ENCODE data around the gene RANBP9.

The RANBP9 gene

GRCh38 chr6:13574571-13575376 lies 136.9 kb downstream of the RANBP9 start, which contains the start of gene SIRT5:
Gene SIRT5, plus strand, starts transcription at chr6:13574601. Its CDS starts 9,510 bp downstream, at chr6:13584111.
- H4K20me1 ChIP-seq, result no peaks in the 10 kb centered on the region
- peak within 1 kb of the TSS; percentile 94 for H3K4me2 ChIP-seq
- H3K9ac ChIP-seq, result peak within 1 kb of the TSS; percentile 93
- no peaks in the 10 kb centered on the region for H3K27me3 ChIP-seq
- no peak for TF ChIP-seq Cebpa-rat (IDR thresholded peaks at IDR 0.05)
- H3K4me3 ChIP-seq, result peak within 1 kb of the TSS; percentile 93
- H3K4me1 ChIP-seq, result peaks cover 17% of the 10 kb centered on the region
- H3K9me3 ChIP-seq, result no peaks in the 10 kb centered on the region
- peak within 1 kb of the TSS; percentile 97 for H3K27ac ChIP-seq
- peaks cover under 1% of the 10 kb centered on the region; the same call in 1 of the 2 replicates for H3K36me3 ChIP-seq

GRCh38 chr6:13574149-13574570 lies 137.5 kb downstream of the RANBP9 start:
- H3K27ac ChIP-seq, result peak overlapping the region; percentile 97
- H3K4me3 ChIP-seq, result peak overlapping the region; percentile 93
- no peaks in the 10 kb centered on the region for H4K20me1 ChIP-seq

GRCh38 chr6:13573669-13574110 lies 137.9 kb downstream of the RANBP9 start:
- Histone ChIP-seq H3K4me1 (peaks cover 17% of the 10 kb centered on the region), H3K9ac (peak overlapping the region; percentile 93), H3K9me3 (no peaks in the 10 kb centered on the region), H3K4me3 (peak overlapping the region; percentile 93), H3K36me3 (no peaks in the 10 kb centered on the region), H3K4me2 (peak overlapping the region; percentile 94), H3K27ac (peak overlapping the region; percentile 97), H3K27me3 (no peaks in the 10 kb centered on the region), H4K20me1 (no peaks in the 10 kb centered on the region)
- TF ChIP-seq Cebpa-rat (IDR thresholded peaks at IDR 0.05), result no peak

More at GRCh38 chr6:13574149-13574570, 137.5 kb downstream of the RANBP9 start:
- no peaks in the 10 kb centered on the region for H3K9me3 ChIP-seq
- no peak for TF ChIP-seq Cebpa-rat (IDR thresholded peaks at IDR 0.05)
- H3K27me3 ChIP-seq, result no peaks in the 10 kb centered on the region
- H3K4me1 ChIP-seq, result peaks cover 17% of the 10 kb centered on the region
- no peaks in the 10 kb centered on the region for H3K36me3 ChIP-seq
- H3K9ac ChIP-seq, result peak overlapping the region; percentile 93
- peak overlapping the region; percentile 94 for H3K4me2 ChIP-seq

- Histone ChIP-seq H3K9ac (peak overlapping the region; percentile 93), H3K4me1 (peaks cover 17% of the 10 kb centered on the region), H3K27me3 (no peaks in the 10 kb centered on the region), H3K27ac (peak overlapping the region; percentile 97), H4K20me1 (no peaks in the 10 kb centered on the region), H3K9me3 (no peaks in the 10 kb centered on the region), H3K36me3 (no peaks in the 10 kb centered on the region), H3K4me2 (peak overlapping the region; percentile 94), H3K4me3 (peak overlapping the region; percentile 93)
- TF ChIP-seq Cebpa-rat (IDR thresholded peaks at IDR 0.05), result no peak
These were observed 138.5 kb downstream of the RANBP9 start for GRCh38 chr6:13572951-13573654.

- H3K27me3 ChIP-seq, result no peaks in the 10 kb centered on the region
- H3K9ac ChIP-seq, result no peak overlapping the region
- H3K4me3 ChIP-seq, result no peak overlapping the region
- no peak for TF ChIP-seq Cebpa-rat (IDR thresholded peaks at IDR 0.05)
- H3K4me2 ChIP-seq, result no peak overlapping the region
- H3K36me3 ChIP-seq, result no peaks in the 10 kb centered on the region
- H3K27ac ChIP-seq, result no peak overlapping the region
- peaks cover 17% of the 10 kb centered on the region for H3K4me1 ChIP-seq
- H4K20me1 ChIP-seq, result no peaks in the 10 kb centered on the region
- H3K9me3 ChIP-seq, result no peaks in the 10 kb centered on the region
These were observed 139.4 kb downstream of the RANBP9 start for GRCh38 chr6:13572240-13572639.

Data from BLaER1 (cell line).